Activated gamma-delta T cell treated with anti-CD3 and anti-CD28 coated beads, Interleukin-2, amount 50 U/mL, for 16 hours (primary cell): ENCODE results near the gene DAPK1.
"Not testable (repeated sequence)": the region's sequence is repeated elsewhere in the genome, so short reads cannot be mapped to it uniquely, and the experiment has no call there.

Experiments used
- DNase-seq: peaks from one replicate; pipeline ENCODE4 v3.0.0-alpha.2; 2020; ENCODE audit warnings: low read depth

DAPK1 gene

GRCh38 chr9:87716141-87716540 is 218.5 kb downstream of the DAPK1 start:
- no peak for DNase-seq

GRCh38 chr9:87717456-87717855 is 219.8 kb downstream of the DAPK1 start:
- DNase-seq, result no peak

GRCh38 chr9:87718231-87718630 is 220.6 kb downstream of the DAPK1 start:
- no peak for DNase-seq

GRCh38 chr9:87718852-87719612 is 221.4 kb downstream of the DAPK1 start:
- DNase-seq, result no peak

GRCh38 chr9:87720173-87720572 is 222.5 kb downstream of the DAPK1 start:
- no peak for DNase-seq

GRCh38 chr9:87722393-87723088 is 224.9 kb downstream of the DAPK1 start:
- DNase-seq, result no peak

- DNase-seq, result no peak
These were observed 227.8 kb downstream of the DAPK1 start for GRCh38 chr9:87725356-87725899.

- no peak for DNase-seq
These were observed 228.4 kb downstream of the DAPK1 start, which contains the start of gene CTSL for GRCh38 chr9:87725900-87726709. Gene CTSL, plus strand, starts transcription at chr9:87726119. Its CDS starts 1,485 bp downstream, at chr9:87727604.

GRCh38 chr9:87729246-87729645 is 231.6 kb downstream of the DAPK1 start:
- DNase-seq, result no peak

- no peak for DNase-seq
These were observed 233.7 kb downstream of the DAPK1 start for GRCh38 chr9:87731321-87731720.

GRCh38 chr9:87732344-87732743 is 234.7 kb downstream of the DAPK1 start:
- DNase-seq, result no peak

GRCh38 chr9:87732756-87733155 is 235.1 kb downstream of the DAPK1 start:
- DNase-seq, result no peak

GRCh38 chr9:87733273-87734052 is 235.8 kb downstream of the DAPK1 start:
- DNase-seq, result no peak

GRCh38 chr9:87734106-87734505 is 236.4 kb downstream of the DAPK1 start:
- DNase-seq, result no peak

- DNase-seq, result no peak
These were observed 241.9 kb downstream of the DAPK1 start for GRCh38 chr9:87739546-87739945.

- DNase-seq, result no peak
These were observed 242.5 kb downstream of the DAPK1 start for GRCh38 chr9:87740209-87740608.

- DNase-seq, result no peak
These were observed 243.7 kb downstream of the DAPK1 start for GRCh38 chr9:87741326-87741725.

- DNase-seq, result no peak
These were observed 244.2 kb downstream of the DAPK1 start for GRCh38 chr9:87741891-87742290.

- no peak for DNase-seq
These were observed 245.3 kb downstream of the DAPK1 start for GRCh38 chr9:87742813-87743428.

- not testable (repeated sequence) for DNase-seq
These were observed 246.6 kb downstream of the DAPK1 start for GRCh38 chr9:87744247-87744646.

- no peak for DNase-seq
These were observed 248.5 kb downstream of the DAPK1 start for GRCh38 chr9:87746186-87746585.
